Measurements from ENCODE around the gene VPS26C. TPM values are rescaled to one million over a fixed set of nuclear protein-coding genes. Genes with fewer than 3 reads are reported as not detected.

Gene VPS26C
- total and polyA plus RNA-seq, 2 of the 13 experiments (the other 11 are each of a cell fraction or from before 2014, with no cell fraction given) = 30.3 to 39.7 TPM

DNA sequence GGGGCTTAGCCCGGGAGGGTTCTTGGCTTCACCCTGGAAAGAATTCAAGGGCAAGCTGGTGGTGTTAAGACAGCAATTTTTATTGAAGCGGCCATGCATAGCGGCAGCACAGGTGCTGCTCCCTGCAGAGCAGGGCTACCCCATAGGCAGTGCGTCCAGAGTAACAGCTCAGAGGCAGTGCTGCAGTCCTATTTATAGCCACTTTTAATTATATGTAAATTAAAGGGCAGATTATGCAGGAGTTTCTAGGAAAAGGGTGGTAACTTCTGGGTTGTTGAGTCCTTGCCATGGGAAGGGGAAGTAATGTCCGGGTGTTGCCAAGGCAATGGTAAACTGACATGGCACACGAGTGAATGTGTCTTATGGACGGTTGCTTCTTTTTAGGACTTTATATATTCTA lies 57.0 kb downstream of the VPS26C start (continued):
- TF ChIP-seq, protein P1, sequence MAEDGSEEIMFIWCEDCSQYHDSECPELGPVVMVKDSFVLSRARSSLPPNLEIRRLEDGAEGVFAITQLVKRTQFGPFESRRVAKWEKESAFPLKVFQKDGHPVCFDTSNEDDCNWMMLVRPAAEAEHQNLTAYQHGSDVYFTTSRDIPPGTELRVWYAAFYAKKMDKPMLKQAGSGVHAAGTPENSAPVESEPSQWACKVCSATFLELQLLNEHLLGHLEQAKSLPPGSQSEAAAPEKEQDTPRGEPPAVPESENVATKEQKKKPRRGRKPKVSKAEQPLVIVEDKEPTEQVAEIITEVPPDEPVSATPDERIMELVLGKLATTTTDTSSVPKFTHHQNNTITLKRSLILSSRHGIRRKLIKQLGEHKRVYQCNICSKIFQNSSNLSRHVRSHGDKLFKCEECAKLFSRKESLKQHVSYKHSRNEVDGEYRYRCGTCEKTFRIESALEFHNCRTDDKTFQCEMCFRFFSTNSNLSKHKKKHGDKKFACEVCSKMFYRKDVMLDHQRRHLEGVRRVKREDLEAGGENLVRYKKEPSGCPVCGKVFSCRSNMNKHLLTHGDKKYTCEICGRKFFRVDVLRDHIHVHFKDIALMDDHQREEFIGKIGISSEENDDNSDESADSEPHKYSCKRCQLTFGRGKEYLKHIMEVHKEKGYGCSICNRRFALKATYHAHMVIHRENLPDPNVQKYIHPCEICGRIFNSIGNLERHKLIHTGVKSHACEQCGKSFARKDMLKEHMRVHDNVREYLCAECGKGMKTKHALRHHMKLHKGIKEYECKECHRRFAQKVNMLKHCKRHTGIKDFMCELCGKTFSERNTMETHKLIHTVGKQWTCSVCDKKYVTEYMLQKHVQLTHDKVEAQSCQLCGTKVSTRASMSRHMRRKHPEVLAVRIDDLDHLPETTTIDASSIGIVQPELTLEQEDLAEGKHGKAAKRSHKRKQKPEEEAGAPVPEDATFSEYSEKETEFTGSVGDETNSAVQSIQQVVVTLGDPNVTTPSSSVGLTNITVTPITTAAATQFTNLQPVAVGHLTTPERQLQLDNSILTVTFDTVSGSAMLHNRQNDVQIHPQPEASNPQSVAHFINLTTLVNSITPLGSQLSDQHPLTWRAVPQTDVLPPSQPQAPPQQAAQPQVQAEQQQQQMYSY (CRISPR knock-in tag; IDR thresholded peaks at IDR 0.05) = no peak
- TF ChIP-seq ZMAT3 (CRISPR knock-in tag; conservative IDR thresholded peaks at IDR 0.05) (no peak), HNRNPK (IDR thresholded peaks at IDR 0.05; ENCODE audit: low read depth, low read length, poor library complexity, severe bottlenecking) (no peak), NFE2L1 (CRISPR knock-in tag; IDR thresholded peaks at IDR 0.05; ENCODE audit: borderline replicate concordance) (no peak), NFE2 (CRISPR knock-in tag; IDR thresholded peaks at IDR 0.05) (no peak), ZIK1 (CRISPR knock-in tag; IDR thresholded peaks at IDR 0.05; ENCODE audit: borderline replicate concordance, low read depth) (no peak)
- TF ChIP-seq, protein P2, sequence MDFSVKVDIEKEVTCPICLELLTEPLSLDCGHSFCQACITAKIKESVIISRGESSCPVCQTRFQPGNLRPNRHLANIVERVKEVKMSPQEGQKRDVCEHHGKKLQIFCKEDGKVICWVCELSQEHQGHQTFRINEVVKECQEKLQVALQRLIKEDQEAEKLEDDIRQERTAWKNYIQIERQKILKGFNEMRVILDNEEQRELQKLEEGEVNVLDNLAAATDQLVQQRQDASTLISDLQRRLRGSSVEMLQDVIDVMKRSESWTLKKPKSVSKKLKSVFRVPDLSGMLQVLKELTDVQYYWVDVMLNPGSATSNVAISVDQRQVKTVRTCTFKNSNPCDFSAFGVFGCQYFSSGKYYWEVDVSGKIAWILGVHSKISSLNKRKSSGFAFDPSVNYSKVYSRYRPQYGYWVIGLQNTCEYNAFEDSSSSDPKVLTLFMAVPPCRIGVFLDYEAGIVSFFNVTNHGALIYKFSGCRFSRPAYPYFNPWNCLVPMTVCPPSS (IDR thresholded peaks at IDR 0.05) = no peak
- TF ChIP-seq, protein P3, sequence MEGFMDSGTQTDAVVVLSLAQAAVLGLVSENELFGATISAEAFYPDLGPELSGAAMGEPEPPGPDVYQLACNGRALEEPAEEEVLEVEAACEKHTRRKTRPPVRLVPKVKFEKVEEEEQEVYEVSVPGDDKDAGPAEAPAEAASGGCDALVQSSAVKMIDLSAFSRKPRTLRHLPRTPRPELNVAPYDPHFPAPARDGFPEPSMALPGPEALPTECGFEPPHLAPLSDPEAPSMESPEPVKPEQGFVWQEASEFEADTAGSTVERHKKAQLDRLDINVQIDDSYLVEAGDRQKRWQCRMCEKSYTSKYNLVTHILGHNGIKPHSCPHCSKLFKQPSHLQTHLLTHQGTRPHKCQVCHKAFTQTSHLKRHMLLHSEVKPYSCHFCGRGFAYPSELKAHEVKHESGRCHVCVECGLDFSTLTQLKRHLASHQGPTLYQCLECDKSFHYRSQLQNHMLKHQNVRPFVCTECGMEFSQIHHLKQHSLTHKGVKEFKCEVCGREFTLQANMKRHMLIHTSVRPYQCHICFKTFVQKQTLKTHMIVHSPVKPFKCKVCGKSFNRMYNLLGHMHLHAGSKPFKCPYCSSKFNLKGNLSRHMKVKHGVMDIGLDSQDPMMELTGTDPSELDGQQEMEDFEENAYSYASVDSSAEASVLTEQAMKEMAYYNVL (CRISPR knock-in tag; IDR thresholded peaks at IDR 0.05; ENCODE audit: borderline replicate concordance) = no peak

Data from HepG2 (cell line).